ENCODE data around the gene RASGRP1.

The RASGRP1 gene

DNA sequence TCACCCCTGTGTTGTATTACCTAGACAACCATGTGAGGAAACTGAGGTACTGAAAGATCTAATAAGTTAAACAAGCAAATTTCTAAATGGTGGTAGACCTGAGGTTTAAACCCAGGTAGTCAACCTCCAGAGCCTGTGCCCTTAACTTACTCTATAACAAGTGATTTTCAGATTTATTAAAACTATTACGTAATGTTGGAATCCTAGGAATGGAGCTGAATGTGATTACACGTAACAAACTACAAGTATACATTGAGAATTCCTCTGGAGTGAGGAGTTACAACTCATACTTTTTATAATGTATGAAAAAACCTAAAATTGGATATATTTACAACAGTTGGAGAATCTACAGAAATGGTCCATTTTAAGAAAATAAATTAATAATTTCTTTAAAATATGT is 92.6 kb downstream of the RASGRP1 start:
- no peak overlapping the region for H3K4me3 ChIP-seq (ENCODE audit: low read depth, low read length)
- TF ChIP-seq, protein P1, sequence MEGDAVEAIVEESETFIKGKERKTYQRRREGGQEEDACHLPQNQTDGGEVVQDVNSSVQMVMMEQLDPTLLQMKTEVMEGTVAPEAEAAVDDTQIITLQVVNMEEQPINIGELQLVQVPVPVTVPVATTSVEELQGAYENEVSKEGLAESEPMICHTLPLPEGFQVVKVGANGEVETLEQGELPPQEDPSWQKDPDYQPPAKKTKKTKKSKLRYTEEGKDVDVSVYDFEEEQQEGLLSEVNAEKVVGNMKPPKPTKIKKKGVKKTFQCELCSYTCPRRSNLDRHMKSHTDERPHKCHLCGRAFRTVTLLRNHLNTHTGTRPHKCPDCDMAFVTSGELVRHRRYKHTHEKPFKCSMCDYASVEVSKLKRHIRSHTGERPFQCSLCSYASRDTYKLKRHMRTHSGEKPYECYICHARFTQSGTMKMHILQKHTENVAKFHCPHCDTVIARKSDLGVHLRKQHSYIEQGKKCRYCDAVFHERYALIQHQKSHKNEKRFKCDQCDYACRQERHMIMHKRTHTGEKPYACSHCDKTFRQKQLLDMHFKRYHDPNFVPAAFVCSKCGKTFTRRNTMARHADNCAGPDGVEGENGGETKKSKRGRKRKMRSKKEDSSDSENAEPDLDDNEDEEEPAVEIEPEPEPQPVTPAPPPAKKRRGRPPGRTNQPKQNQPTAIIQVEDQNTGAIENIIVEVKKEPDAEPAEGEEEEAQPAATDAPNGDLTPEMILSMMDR (IDR thresholded peaks at IDR 0.05; ENCODE audit: low read depth, low read length, missing control alignments) = no peak
- in situ Hi-C loops (cut with HindIII; ENCODE audit: low sequenced_read_pairs) = no loop called here
- DNase-seq (ENCODE audit: low read depth) = no peak

DNA sequence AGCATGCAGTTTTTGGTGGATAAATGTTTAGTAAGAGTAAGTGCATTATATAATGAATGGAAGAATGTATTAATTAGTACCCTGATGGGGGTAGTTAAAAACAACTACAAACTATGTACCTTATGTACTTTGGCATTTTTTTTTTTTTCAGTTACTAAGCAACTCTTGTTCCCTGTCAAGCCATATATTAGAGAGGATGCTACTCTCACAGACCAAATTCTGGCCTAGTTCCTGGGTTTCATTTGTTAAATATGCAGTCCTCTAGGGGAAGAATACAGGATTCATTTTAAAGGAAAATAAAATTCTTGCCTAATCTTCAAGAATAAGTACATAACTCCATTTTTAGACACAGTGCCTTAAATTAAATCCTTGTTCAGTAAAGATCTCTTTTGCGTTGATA is 93.8 kb downstream of the RASGRP1 start:
- in situ Hi-C loops (cut with HindIII; ENCODE audit: low sequenced_read_pairs) = no loop called here
- TF ChIP-seq, protein P1 (IDR thresholded peaks at IDR 0.05; ENCODE audit: low read depth, low read length, missing control alignments) = no peak
- DNase-seq (ENCODE audit: low read depth) = no peak
- no peak overlapping the region for H3K4me3 ChIP-seq (ENCODE audit: low read depth, low read length)

DNA sequence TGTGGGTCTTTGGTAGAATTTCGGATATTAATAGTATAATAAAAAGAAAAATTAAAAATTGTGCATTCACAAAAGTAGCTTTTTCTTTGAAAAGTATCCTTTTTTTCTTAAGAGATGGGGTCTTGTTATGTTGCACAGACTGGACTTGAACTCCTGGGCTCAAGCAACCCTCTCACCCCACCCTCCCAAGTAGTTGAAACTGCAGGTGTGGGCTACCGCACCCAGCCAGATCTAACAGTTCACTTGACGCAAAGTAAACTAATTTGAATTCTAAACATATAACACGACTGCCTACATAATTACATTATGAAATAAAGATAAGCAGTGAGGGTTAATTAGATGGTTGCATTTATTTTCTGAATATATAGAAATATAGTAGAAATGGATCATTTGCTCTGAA is 99.9 kb downstream of the RASGRP1 start:
- TF ChIP-seq, protein P1 (IDR thresholded peaks at IDR 0.05; ENCODE audit: low read depth, low read length, missing control alignments) = no peak
- in situ Hi-C loops (cut with HindIII; ENCODE audit: low sequenced_read_pairs) = no loop called here
- no peak overlapping the region for H3K4me3 ChIP-seq (ENCODE audit: low read depth, low read length)
- DNase-seq (ENCODE audit: low read depth) = no peak

DNA sequence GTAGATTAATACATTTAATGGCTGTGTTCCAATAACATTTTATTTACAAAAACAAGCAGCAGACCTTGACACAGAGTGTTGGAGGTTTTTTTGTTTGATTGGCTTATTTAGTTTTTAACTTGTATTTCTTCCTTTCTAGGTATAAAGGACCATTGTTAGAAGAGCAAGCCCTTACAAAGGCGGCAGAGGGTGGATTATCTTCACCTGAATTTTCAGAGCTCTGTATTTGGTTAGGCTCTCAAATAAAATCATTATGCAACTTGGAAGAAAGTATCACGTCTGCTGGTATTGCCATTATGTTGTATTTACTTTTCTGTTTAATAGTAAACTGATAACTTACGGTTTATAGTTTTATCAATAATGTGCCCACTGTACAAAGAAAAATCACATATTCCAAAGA is 100.7 kb downstream of the RASGRP1 start:
- H3K4me3 ChIP-seq (ENCODE audit: low read depth, low read length) = no peak overlapping the region
- DNase-seq (ENCODE audit: low read depth) = no peak
- in situ Hi-C loops (cut with HindIII; ENCODE audit: low sequenced_read_pairs) = no loop called here
- TF ChIP-seq, protein P1 (IDR thresholded peaks at IDR 0.05; ENCODE audit: low read depth, low read length, missing control alignments) = no peak

DNA sequence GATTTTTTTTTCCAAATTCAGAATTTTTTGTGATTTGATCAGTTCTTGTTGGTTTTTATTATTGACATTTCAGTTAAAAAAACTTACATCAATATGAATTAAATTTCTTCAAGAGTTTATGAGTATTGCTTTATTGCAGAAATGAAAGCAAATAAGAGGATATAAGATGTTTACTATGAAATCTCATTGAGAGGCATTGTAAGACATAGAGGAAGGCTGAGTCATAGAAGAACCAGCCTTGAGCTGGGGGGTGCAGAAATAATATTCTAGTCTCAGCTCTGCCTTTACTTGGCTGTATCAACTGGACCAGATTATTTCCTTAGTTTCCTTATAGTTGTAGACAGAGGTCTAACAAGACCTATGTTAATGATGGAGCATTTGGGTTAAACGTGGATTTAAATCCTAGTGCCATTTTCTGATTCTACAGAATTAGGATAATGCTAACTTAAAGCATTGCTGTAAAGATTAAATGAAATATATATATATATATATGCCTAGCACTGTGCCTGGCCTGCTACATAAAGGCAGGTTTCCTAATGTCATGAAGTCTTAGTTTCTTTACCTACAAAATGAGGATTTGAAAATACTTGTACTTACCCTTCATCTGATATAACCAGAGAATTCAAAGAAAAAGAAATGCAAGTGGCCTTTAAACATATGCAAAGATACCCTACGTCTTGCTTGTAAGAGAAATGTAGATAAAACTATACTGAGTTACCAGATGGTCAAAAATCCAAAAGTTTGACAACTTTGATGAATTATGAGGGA is 103.4 kb downstream of the RASGRP1 start:
- in situ Hi-C loops (cut with HindIII; ENCODE audit: low sequenced_read_pairs) = no loop called here

DNA sequence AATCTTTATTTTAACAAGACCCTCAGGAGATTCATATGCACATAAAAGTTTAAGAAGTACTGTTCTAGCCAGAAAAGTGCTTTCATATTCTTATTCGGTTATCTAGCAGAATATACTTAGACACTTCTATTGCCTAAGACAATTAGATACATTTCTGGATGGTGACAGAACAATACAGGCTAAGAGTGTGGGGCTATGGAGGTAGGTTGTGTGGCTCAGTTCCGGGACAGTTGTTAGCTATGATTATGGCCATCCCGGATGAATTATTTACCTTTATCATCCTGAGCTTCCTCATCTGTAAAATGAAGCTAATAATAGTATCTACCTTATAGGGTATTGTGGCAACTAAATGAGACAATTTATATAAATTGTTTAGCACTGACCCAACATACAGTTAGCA is 104.1 kb downstream of the RASGRP1 start:
- in situ Hi-C loops (cut with HindIII; ENCODE audit: low sequenced_read_pairs) = no loop called here
- TF ChIP-seq, protein P1 (IDR thresholded peaks at IDR 0.05; ENCODE audit: low read depth, low read length, missing control alignments) = no peak
- no peak for DNase-seq (ENCODE audit: low read depth)
- no peak overlapping the region for H3K4me3 ChIP-seq (ENCODE audit: low read depth, low read length)

More for the DNA sequence above, 103.4 kb downstream of the RASGRP1 start:
- H3K4me3 ChIP-seq (ENCODE audit: low read depth, low read length) = no peak overlapping the region
- TF ChIP-seq, protein P1 (IDR thresholded peaks at IDR 0.05; ENCODE audit: low read depth, low read length, missing control alignments) = no peak
- no peak for DNase-seq (ENCODE audit: low read depth)

Data from astrocyte of the cerebellum (primary cell).